Neural crest cell (in vitro differentiated cells): Measurements from ENCODE around the gene ABCC2. TPM values are rescaled to one million over a fixed set of nuclear protein-coding genes. Genes with fewer than 3 reads are reported as not detected.
"Not testable (repeated sequence)": the region's sequence is repeated elsewhere in the genome, so short reads cannot be mapped to it uniquely, and the experiment has no call there.

Experiments used
- DNase-seq: peaks from one replicate; pipeline ENCODE4 v3.0.0; 2021; ENCODE audit warnings: low read depth, mixed read lengths, low spot score
- H3K27ac Mint-ChIP-seq: one replicate; pipeline ENCODE4 v1.8.0; 2021; ENCODE audit warnings: mild to moderate bottlenecking, mixed read lengths; ENCODE audit not compliant: unreplicated experiment
- H3K27me3 Mint-ChIP-seq: 2 replicates; pipeline ENCODE4 v1.8.0; 2021; ENCODE audit warnings: low read depth, mild to moderate bottlenecking, mixed read lengths
- H3K36me3 Mint-ChIP-seq: 2 replicates; pipeline ENCODE4 v1.8.0; 2021; ENCODE audit warnings: low read depth, mild to moderate bottlenecking, mixed read lengths
- H3K4me1 Mint-ChIP-seq: 2 replicates; pipeline ENCODE4 v1.8.0; 2021; ENCODE audit warnings: mixed read lengths
- H3K4me3 Mint-ChIP-seq: one replicate; pipeline ENCODE4 v1.8.0; 2021; ENCODE audit warnings: mild to moderate bottlenecking, mixed read lengths
- H3K9me3 Mint-ChIP-seq: 2 replicates; pipeline ENCODE4 v1.8.0; 2021; ENCODE audit warnings: mixed read lengths
- total RNA-seq: library from RNA; stranded (reverse); gene quantifications from 2 replicates; pipeline ENCODE4 v1.2.1, GENCODE V29; 2021
- TF ChIP-seq, protein P1 (sequence below): fragments of 200-600 bp; sonication (generic); conservative IDR thresholded peaks from 2 replicates; pipeline ENCODE4 v1.5.0; 2021; ENCODE audit warnings: antibody characterized with exemption, mild to moderate bottlenecking

Gene ABCC2
- total RNA-seq, 1 donor from 2014 or later = 5.9 TPM

DNA sequence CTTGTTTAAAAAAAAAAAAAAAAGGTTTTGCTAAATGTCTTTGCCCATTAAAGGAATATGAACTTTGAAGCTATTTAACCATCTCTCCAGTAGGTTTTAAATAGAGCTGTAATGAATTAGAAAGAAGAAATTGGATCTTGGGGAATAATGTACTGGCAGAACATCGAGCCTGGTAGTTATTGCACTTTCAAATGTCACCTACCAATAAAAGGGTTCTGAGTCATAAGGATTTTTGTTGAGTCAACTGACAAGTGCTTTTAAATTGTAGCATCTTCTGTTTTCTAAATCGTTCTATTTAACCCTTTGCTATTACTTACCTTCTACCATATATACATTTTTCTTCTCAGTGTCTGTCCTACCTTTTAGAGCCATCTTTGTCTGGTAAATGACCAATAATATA lies 39.7 kb upstream of the ABCC2 start:
- Mint-ChIP-seq H3K4me3 (no peak overlapping the region), H3K4me1 (no peaks in the 10 kb centered on the region), H3K27ac (no peak overlapping the region), H3K36me3 (peaks cover 42% of the 10 kb centered on the region), H3K9me3 (peaks cover 5% of the 10 kb centered on the region), H3K27me3 (no peaks in the 10 kb centered on the region)
- TF ChIP-seq, protein P1, sequence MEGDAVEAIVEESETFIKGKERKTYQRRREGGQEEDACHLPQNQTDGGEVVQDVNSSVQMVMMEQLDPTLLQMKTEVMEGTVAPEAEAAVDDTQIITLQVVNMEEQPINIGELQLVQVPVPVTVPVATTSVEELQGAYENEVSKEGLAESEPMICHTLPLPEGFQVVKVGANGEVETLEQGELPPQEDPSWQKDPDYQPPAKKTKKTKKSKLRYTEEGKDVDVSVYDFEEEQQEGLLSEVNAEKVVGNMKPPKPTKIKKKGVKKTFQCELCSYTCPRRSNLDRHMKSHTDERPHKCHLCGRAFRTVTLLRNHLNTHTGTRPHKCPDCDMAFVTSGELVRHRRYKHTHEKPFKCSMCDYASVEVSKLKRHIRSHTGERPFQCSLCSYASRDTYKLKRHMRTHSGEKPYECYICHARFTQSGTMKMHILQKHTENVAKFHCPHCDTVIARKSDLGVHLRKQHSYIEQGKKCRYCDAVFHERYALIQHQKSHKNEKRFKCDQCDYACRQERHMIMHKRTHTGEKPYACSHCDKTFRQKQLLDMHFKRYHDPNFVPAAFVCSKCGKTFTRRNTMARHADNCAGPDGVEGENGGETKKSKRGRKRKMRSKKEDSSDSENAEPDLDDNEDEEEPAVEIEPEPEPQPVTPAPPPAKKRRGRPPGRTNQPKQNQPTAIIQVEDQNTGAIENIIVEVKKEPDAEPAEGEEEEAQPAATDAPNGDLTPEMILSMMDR = no peak
- DNase-seq = no peak

DNA sequence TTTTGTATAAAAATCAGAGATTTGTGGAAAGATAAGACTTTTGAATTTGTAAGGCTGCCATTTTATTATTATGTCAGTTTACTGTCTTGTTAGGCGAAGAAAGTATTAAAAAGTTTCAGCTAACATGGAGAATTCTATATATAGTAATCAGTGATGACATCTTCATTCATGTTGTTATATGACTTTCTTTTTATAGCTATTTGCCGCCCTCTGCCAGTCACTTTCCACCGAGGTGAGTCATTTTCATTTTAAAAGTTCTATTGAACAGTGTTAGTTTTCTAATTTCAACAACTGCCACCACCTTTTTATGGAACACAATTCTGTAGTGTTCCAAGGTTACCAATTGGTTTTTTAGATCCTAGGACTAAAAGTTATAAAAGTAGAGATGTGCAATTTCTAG lies 38.6 kb upstream of the ABCC2 start:
- H3K9me3 Mint-ChIP-seq = peaks cover 5% of the 10 kb centered on the region
- H3K27me3 Mint-ChIP-seq = no peaks in the 10 kb centered on the region
- H3K4me1 Mint-ChIP-seq = no peaks in the 10 kb centered on the region
- H3K36me3 Mint-ChIP-seq = peaks cover 39% of the 10 kb centered on the region
- TF ChIP-seq, protein P1 = no peak
- no peak overlapping the region for H3K4me3 Mint-ChIP-seq
- H3K27ac Mint-ChIP-seq = no peak overlapping the region
- no peak for DNase-seq

DNA sequence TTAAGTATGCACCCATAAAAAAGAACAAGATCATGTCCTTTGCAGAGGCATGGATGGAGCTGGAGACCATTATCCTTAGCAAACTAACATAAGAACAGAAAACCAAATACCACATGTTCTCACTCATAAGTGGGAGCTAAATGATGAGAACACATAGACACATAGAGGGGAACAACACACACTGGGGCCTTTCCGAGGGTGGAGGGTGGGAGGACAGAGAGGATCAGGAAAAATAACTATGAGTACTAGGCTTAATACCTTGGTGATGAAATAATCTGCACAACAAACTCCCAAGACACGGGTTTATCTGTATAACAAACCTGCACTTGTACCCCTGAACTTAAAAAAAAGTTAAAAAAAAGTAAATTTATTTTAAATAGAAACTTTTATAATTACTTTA lies 36.3 kb upstream of the ABCC2 start:
- H3K4me3 Mint-ChIP-seq, H3K27me3 Mint-ChIP-seq, H3K27ac Mint-ChIP-seq, H3K4me1 Mint-ChIP-seq, H3K9me3 Mint-ChIP-seq, DNase-seq: not testable (repeated sequence)
- H3K36me3 Mint-ChIP-seq = peaks cover 22% of the 10 kb centered on the region

DNA sequence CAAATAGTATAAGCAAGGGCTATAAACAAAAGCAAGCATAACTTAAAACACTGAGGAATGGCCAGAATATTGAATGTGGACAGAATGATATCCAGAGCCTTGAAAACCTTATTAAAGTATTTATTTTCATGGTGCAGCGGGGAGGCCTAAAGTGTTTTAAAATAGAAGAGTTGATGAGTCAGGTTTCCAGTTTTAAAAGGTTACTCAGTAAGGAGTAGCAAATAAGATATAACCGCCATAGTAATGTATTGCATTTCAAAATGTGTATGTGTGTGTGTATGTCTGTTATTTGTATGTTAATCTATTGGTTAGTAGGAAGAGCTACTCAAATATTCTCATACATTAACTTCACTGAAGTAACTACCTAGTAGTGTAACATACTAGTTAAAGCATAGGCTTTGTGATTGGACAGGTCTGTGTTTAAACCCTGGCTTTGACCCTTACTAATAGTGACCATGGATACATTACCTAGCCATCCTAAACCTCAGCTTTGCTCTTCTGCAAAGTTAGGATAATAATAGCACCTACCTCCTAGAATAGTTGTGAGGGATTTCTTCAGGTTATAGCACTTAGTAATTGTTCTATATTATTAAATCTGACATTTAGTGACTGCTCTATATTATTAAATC lies 33.5 kb upstream of the ABCC2 start:
- Mint-ChIP-seq H3K4me3 (no peak overlapping the region), H3K27ac (no peak overlapping the region), H3K4me1 (no peaks in the 10 kb centered on the region), H3K36me3 (peaks cover 4% of the 10 kb centered on the region), H3K9me3 (no peaks in the 10 kb centered on the region), H3K27me3 (no peaks in the 10 kb centered on the region)
- TF ChIP-seq, protein P1 = no peak
- no peak for DNase-seq

DNA sequence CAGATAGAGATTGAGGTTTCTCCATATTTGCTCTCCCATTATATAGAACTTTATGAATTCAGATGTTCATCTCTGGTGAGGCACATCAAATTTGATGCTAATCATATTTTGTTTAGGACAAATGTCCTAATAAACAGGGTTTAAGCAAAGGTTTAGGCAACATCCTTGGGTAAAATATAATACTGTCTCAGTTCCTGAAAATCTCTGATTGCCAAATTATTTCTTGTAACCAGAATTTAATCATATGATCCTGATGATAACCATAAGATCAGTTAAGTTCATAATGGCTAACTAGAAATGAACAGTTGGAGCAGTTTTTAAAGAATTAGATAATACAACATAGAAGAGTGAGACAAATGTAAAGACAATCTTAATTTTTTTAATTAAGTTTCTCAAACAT lies 31.8 kb upstream of the ABCC2 start:
- Mint-ChIP-seq H3K36me3 (peaks cover 6% of the 10 kb centered on the region), H3K4me3 (no peak overlapping the region), H3K27me3 (no peaks in the 10 kb centered on the region), H3K4me1 (no peaks in the 10 kb centered on the region), H3K27ac (no peak overlapping the region), H3K9me3 (no peaks in the 10 kb centered on the region)
- TF ChIP-seq, protein P1 = no peak
- no peak for DNase-seq

DNA sequence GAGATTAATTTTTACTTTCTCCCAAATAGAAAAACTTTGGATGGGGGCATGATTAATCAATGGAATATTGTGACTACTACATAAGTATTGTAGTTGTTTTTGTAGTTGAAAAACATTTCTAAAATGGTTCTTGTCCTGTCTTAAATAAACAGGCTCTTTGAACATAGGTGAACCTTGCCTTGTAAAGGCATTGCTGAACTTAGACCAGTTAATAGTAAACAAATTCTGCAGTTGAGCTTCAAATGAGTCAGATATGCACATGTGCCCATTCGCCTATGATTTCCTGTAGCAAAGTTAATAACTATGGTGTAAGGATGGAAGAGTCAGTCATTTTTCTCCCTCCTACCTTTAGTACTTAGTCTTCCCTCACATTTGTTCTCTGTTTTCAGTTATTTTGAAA lies 27.8 kb upstream of the ABCC2 start:
- TF ChIP-seq, protein P1 = no peak
- Mint-ChIP-seq H3K9me3 (no peaks in the 10 kb centered on the region), H3K4me1 (peaks cover 10% of the 10 kb centered on the region), H3K36me3 (peaks cover 27% of the 10 kb centered on the region), H3K27ac (no peak overlapping the region), H3K27me3 (no peaks in the 10 kb centered on the region), H3K4me3 (no peak overlapping the region)
- no peak for DNase-seq
